ENCODE data around the gene SH3YL1. TPM values are rescaled to one million over a fixed set of nuclear protein-coding genes. Genes with fewer than 3 reads are reported as not detected.

The SH3YL1 gene, protein sequence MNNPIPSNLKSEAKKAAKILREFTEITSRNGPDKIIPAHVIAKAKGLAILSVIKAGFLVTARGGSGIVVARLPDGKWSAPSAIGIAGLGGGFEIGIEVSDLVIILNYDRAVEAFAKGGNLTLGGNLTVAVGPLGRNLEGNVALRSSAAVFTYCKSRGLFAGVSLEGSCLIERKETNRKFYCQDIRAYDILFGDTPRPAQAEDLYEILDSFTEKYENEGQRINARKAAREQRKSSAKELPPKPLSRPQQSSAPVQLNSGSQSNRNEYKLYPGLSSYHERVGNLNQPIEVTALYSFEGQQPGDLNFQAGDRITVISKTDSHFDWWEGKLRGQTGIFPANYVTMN
- total RNA-seq, result 166 TPM

DNA sequence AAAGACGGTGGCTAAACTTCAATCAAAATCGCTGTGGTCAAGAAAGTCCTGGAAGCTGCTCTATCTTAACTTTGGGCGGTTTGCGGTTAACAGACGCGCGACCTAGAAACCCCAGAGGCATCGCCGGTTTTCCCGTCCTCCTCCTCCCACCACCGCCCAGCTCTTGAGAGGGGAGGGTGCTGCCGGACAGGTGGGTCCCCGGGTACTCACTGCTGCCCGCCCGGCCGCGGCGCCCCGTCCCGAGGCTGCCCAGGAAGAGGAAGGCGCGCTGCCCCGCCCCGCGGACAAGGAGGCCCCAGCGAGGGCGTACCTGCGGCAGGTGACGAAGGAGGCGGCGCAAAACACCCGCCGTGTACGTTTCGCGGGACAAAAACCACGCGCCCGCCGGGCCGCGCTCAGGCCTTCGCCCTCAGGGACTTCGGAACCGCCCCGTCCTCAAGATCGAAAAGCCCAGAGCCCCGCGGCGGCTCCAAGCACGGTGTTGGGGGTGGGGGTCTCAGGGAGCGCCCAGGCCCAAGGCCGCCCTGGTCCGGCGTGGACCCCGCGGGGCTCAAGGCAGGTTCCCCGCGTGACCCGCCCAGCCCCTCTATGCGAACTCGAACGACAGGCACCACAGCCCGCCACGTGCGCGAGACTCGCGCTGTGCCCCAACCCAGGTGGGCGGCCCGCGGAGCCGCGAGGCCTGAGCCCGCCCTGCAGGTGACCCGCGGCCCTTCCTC is at the start of gene SH3YL1:
Gene SH3YL1 (minus strand): TSS at position 259 of the 719 bp plus-strand sequence. CDS start 48 bp downstream, at position 211.

DNA sequence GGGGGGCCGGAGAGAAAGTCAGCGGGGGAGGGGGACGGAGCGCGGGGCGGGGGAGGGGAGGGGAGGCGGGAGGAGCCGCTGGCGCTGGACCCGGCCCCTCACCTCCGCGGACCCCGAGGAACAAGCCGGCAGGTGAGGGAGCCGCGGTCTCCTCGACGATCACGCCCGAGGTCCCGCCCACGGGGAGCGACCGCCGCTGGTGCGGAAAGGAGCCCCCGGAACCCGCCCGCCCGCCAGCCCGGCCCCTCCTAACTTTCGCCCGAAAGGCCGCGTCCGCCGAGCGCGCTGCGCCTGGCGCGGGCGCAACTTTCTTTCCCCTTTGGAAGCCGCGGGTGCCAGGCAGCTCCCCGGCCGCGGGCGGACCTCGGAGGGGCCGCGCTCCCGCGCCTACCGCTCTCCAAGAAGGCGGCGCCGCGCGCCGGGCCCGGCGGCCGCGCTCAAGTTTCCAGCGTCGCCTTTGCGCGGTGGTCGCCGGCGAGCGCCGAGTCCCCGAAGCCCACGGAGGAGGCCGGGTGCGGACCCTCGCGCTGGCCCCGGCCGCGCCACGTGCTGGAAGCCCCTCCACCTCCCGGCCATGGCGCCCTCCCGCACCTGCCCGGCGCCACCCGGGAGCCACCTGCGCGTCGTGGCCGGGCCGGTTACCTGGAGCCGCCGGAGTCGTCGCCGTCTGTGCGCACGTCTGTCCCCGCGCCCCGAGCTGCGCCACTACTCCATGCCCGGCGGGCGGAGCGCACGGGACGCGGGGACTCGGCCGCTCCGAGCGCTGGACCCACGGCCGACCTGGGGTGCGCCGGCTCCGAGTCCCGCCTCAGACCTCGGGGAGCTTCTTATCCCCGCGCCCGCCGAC is 24.3 kb upstream of the SH3YL1 start, which contains the start of gene ALKAL2:
Gene ALKAL2 (minus strand): TSS at position 181 of the 847 bp plus-strand sequence. CDS start 256 bp downstream, outside the sequence.

DNA sequence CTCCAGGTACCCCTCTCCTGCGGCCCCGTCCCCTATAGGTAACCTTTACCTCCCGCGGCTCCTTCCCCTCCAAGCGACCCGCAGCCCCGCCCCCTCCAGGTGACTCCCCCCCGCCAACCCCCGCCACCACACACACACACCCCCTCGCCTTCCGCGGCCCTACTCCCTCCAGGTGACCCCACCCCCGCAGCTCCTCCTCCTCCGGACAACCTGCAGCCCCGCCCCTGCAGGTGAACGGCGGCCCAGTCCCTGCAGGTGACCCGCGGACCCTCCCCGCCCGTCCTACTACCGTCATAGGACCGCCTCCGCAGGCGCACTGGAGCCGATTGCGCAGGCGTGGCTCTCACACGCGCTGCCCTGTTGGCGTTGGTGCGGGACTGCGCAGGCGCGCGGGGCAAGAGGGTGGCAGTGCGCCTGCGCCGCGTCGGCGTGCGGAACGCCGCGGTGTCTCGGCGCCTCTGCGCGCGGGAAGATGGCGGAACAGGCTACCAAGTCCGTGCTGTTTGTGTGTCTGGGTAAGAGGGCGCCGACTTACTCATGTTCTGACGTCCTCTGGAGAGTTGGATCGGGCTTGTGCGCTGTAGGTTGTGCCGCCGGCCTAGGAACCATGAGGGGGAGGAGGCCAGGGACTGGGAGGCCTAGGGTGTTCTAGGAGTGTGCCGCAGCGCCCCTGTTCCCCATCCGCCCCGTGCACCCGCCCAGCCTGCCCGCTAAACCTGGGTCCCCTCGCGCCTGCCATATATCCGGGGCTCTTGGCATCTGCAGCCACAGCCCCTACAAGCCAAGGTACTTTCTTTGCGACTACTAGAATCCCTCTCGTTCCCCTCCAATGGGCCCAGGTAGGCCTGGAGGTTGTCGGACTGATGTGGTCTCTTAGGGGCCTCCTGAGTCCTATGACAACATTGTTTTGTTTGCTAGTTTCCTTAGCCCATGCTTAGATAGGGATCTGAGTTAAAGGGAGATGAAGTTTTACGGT is 949 bp upstream of the SH3YL1 start, which contains the start of gene ACP1:
Gene ACP1 (plus strand): TSS at position 455 of the 976 bp plus-strand sequence. CDS start 18 bp downstream, at position 473.

Other genes with a start within 250 kb of the SH3YL1 start
- 2.8 TPM for gene FAM110C, start 217.5 kb downstream of the SH3YL1 start, total RNA-seq
- 102 TPM for gene ACP1, start 915 bp upstream of the SH3YL1 start, total RNA-seq
- not detected for gene ALKAL2, start 24.1 kb upstream of the SH3YL1 start, total RNA-seq

Data from parietal lobe (tissue), 1 donor.